GM21737 (cell line): ENCODE results near the gene FAM174C.

Experiments used
- ATAC-seq: cut with Tn5 transposase; IDR thresholded peaks from one replicate; pipeline ENCODE4 v1.9.1; 2021; ENCODE audit warnings: mild to moderate bottlenecking, moderate library complexity; ENCODE audit not compliant: unreplicated experiment

Gene FAM174C

DNA sequence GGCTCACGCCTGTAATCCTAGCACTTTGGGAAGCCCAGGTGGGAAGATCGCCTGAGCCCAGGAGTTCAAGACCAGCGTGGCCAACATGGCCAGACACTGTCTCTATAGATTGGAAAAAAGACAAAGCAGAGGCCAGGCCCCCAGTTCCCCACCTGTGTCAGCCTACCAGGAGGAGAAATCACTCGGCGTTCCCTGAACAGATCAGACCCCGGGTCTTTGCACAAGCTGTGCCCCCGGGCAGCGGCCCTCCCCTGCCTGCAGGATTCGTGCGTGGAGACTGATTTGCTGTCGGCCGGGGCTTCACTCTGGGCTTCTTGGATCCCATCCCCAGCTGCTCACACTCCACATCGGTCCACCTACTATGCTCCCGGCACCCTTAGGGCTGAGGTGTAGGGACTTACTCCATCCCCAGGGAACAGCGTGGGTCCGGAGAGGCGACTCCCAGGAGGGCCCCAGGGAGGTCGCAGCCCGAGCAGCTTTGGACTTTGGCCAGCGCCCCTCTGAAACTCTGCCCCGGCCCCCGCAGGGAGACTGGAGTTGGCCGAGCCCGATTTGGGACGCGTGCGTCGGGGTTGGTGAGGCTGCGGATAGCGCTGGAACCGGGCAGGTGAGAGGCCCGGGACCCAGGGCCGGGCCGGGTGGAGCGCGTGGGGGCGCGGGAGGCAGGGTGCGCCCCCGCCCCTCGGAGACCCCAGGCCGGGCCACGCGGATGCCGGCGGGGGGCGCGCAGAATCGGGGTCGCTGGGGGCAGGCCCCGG, 9.8 kb downstream of the FAM174C start:
- ATAC-seq = no peak

DNA sequence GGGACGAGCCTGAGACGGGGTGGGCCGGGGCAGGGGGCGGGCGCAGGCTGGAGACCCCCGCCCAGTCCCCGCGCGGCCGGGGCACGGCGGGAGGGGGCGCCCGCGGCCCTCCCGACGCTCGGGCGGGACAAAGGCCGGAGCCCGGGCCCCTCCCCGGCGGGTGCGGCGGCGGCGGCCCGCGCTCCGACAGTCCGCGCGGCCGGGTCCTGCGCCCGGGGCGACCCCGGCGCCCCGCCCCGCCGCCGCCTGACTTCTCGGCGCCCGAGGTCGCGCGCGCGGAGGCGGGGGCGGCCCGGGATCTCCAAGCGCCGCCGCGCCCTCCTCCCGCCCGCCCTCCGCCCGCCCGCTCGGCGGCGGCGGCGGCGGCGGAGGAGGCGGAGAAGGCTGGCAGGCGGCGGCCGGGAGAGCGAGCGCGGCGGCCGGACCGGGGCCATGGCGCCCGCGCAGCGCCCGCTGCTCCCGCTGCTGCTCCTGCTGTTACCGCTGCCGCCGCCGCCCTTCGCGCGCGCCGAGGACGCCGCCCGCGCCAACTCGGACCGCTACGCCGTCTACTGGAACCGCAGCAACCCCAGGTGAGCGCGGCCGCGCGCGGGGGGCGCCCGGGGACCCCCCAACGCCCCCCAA, 10.5 kb downstream of the FAM174C start, which contains the start of gene EFNA2:
Gene EFNA2 (plus strand): TSS at position 137 of the 624 bp plus-strand sequence. CDS start 296 bp downstream, at position 433.
- no peak for ATAC-seq

DNA sequence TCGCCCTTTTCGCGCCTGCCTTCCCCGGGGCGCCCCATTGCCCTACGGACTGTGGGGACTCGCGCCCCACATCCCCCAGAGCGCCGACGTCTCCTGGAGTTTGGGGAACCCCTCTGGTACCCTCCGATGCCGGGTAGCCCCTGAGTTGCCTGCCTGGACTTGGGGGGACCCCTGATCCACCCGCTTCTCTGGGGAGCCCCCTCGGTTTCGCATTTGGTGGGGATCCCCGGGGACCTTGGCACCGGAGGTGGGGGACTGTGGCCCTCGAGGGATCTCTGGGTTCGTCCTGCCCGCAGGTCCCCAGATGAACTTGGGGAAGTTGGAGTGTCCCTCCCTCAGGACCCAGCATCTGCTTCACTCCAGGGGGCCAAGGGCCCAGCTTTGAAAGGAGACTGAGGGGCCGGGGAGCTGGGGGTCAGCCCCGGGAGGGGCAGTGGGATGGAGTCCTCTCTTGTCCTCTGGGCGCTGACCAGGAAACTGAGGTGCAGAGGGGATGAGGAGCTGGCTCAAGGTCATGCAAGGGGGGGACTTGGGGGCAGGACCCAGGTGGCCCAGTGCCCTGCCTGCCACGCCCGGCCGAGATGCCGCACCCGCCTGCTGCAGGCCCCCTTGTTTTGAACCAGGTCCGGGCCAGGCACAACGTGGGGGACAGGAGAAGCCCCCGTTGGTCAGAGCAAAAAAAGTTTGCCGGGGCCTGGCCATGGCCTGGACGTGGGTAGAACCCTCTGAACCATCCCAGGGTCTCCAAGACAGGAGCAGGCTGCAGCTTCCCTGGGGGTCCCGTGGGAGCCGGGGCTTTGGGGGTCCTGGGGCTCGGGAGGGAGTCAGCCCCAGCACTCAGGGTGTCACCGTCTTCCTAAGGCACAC, 11.4 kb downstream of the FAM174C start:
- ATAC-seq = no peak

GRCh38 chr19:1287354-1288225, 12.3 kb downstream of the FAM174C start:
- ATAC-seq = no peak

DNA sequence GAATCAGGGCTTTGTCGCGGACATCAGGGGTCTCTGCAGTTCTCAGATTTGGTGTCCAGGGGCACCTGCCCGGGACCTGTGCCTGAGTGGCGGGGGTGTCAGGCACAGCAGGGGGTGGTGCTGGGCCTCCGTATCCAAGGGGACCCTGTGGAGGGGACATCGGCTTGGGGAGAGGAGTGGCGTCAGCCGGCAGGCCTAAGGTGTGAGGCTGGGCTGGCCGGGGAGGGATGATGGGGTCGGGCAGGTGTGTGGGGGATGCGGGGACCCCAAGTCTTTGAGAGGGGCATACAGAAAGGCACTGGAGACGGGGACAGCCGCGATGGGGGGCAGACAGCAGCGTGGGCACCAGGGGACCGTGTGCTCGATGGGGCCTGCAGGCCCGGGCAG, 12.9 kb downstream of the FAM174C start:
- no peak for ATAC-seq

GRCh38 chr19:1288833-1289685, 13.7 kb downstream of the FAM174C start:
- no peak for ATAC-seq

DNA sequence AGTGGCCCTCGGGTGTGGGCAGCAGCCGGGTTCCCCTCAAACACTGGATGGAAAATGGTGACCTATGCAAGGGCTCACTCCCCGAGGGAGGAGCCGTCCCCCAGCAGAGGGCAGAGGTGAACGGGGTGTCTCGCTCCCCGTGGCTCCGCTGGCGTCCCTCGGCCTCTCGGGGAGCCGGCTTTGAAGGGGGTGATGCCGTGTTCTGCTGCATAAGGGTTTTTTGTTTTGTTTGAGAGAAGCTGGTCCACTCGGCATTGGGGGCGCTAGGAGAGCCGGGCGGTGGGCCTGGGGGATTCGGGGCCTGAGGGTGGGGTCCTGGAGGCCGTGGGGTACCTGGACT, 14.3 kb downstream of the FAM174C start:
- no peak for ATAC-seq

DNA sequence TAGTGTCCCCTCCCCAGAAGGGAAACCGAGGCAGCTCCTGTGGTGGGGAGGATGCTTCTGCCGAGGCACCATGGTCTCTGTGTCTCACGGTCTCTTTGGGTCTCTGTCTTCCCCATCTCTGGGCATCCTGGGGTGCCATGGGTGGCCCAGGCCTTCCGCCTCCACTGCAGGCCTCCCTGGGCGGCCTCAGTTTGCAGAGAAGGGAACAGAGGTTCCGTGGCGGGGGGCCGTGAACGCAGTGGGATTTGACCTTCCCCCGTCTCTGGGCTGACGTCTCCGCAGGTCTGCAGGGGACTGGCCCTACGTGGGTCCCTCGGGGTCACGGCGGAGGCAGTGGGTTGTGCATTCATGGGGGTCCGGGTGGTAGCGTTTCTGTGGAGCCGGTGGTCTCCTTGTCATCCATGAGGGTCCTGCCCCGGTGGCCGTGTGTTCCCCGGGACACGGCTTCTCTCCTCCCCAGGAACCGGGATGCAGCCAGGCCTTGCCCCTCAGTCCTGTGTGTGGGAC, 14.9 kb downstream of the FAM174C start:
- ATAC-seq = no peak

GRCh38 chr19:1290703-1291651, 15.6 kb downstream of the FAM174C start:
- no peak for ATAC-seq

GRCh38 chr19:1291761-1292418, 16.6 kb downstream of the FAM174C start:
- ATAC-seq = no peak

- no peak for ATAC-seq
These were observed 17.3 kb downstream of the FAM174C start for GRCh38 chr19:1292419-1293151.

DNA sequence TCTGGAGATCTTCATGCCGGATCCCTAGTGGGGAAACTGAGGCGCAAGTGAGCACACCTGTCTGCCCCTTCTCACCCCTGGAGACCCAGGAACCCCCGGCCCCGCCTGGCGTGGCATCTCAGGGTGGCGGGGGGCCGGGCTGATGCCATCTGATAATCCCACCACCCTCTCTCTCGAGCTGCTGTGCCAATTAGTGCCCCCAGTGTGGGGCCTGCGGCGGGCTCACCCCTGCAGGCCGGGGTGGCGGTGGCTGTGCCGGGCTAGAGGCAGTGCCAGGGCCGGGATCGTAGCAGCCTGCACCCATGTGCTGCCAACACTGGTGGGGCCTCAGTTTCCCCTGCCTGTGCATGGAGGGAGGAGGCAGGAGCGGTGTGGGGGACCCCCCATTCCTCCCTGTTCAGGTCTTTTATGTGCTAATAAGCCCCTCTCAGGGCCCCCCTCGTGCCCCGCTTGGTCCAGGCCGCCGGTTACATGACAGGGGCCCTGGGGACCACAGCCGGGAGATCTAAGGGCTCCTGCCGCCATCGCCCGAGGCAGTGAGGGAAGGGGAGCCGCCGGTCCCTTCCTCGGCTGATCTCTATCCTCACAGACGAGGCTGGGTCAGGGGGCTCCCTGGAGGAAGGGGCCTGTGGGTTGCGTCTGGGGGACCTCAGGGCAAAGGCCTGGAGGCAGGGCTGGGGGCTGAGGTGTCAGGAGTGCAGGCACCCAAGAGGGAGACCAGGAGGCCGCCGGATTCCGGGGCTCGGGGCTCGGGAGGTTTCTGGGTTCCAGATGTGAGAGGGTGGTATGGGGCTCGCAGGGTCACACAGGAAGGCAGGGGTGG, 18.7 kb downstream of the FAM174C start:
- no peak for ATAC-seq

DNA sequence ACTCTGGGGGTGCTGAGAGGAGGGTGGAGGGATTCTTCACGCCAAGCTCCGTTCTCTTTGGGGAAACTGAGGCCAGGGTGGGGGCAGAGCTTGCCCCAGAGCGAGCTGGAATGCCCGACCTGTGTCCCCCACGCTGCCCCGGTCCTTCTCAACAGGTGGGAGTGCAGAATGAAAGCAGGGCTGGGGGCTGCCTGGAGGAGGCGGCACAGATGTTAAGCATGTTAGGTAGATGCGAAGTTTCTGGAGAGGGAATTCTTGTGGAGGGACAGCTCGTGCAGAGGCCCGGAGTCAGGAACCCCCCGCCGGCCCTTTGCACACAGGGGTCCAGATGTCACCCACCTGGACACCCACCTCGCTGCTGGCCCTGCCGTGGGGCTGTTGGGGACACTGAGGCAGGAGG, 19.4 kb downstream of the FAM174C start:
- no peak for ATAC-seq

DNA sequence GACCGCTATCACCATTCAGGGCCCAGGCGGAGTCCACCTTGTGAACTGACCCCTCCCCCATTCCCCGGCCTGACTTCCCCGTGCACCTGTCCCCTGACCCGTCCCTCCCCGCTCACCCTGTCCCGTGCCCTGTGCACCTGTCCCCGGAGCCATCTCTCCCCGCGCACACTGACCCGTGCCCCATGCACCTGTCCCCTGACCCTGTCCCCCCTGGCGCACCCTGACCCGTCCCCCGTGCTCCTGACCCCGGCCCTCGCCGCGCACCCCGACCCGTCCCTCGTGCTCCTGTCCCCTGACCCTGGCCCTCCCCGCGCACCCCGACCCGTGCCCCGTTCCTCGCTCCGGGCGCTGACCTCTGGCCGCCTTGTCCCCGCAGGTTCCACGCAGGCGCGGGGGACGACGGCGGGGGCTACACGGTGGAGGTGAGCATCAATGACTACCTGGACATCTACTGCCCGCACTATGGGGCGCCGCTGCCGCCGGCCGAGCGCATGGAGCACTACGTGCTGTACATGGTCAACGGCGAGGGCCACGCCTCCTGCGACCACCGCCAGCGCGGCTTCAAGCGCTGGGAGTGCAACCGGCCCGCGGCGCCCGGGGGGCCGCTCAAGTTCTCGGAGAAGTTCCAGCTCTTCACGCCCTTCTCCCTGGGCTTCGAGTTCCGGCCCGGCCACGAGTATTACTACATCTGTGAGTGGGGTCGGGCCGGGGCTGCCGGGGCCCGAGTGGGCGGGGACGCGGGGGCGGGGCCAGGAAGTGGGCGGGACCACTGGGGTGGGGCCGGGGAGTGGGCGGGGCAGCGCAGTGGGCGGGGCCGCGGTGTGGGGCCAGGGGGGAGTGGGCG, 20.1 kb downstream of the FAM174C start:
- ATAC-seq = no peak

DNA sequence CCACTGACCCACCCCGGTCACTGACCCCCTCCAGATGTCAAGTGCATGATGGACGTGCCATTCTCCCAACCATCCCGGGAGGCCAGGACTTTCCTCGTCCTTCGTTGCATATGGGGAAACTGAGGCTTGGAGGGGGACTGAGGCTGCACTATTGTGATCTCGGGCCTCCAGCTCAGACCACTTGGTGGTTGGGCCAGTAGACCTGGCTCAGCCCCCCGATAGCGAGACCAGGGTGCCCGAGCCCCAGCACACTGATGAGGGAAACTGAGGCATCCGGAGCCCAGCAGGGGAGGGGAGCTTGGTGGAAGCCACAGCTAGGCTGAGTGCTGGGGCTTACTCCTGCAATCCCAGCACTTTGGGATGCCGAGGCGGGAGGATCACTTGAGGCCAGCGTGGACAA, 20.7 kb downstream of the FAM174C start:
- no peak for ATAC-seq
